T-helper 2 cell (primary cell): Measurements from ENCODE around the gene CCDC27.
A peak's percentile ranks its signal among the peaks of the same experiment; 100 is the strongest.

Experiments
- DNase-seq, 5 experiments: peaks; one replicate each; pipeline versions ENCODE4 v3.0.0 to v3.0.0-alpha.2; 2012 to 2022

Gene CCDC27

DNA sequence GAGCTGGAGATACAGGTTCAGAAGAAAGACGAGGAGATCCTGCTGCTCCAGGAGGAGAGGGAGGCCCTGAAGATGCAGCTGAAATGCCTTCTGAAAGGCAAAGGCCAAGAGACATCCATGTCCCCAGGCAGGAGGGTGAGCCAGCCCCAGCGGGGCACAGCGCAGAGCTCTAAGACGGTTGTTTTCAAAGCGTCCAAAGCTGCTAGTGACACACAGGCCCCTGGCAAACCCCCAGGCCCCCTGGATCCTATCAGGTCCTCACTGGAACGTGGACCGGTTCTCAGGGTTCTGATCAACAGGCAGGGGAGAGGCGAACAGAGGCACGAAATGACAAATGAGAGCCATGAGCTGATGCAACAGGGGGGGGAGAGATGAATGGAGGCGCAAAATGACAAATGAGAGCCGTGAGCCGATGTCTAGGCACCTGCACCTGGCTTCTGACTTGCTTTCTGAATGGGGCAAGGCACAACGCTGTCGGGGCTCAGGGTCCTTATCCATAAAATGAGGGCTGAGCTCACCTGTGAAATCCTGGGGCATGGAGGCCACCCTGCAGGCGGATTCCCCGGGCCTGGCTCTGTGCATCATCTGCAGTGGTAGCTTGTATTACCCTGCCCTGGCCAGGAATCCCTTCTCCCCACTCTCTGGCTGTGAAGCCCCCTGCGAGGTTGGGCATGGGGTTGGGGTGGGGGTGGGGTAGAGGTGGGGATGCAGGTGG is 9.2 kb downstream of the CCDC27 start:
- DNase-seq: no peak

DNA sequence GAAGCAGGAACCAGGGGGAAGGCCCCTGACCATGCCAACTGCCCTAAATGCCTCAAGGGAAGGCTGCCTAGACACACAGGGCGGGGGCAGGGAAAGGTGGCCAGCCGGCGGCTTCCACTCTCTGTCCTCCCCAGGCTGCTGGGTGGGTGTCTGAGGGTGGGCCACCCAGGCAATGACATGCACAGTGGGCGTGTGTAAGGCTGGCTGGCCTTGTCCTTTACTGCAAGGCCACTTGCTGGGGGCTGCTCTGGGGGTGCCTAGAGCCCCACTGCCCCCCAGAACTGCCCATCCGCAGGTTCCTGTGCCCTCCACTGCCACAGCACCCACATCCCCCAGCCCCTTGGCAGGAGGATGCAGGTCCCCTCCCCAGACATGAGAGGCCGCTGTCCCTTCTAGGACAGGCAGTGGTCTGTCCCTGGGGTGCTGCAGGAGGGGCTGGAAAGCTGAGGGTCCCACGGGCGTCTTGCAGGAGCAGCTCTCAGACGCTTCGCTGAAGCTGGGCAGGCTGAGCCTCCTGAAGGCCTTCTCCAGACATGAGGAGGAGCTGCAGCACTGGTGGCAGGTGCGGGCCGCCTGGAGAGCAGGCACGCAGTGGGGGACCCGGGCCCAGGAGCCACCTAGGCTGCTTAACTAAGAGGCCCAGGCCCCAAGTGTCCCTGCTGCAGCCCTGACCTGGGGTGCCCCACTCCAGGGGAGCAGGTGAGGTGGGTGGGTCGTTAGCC is 10.1 kb downstream of the CCDC27 start:
- no peak for DNase-seq

DNA sequence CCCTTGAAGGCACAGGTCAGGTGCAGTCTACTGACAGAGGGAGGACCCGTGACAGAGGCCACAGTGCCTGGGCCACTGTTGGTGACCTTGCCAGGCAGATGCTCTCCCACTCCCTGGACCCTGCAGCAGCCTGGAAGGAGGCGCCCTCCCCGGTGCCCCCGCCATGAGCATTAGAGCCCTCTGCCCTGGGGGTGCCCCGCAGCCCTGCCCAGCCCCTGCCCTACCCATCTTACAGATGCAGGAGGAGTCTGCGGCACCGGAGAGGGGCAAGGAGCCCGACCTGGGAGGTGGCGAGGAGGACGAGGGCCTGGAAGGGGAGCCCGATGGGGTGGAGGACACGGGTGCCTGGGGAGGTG is 10.6 kb downstream of the CCDC27 start:
- DNase-seq: no peak

DNA sequence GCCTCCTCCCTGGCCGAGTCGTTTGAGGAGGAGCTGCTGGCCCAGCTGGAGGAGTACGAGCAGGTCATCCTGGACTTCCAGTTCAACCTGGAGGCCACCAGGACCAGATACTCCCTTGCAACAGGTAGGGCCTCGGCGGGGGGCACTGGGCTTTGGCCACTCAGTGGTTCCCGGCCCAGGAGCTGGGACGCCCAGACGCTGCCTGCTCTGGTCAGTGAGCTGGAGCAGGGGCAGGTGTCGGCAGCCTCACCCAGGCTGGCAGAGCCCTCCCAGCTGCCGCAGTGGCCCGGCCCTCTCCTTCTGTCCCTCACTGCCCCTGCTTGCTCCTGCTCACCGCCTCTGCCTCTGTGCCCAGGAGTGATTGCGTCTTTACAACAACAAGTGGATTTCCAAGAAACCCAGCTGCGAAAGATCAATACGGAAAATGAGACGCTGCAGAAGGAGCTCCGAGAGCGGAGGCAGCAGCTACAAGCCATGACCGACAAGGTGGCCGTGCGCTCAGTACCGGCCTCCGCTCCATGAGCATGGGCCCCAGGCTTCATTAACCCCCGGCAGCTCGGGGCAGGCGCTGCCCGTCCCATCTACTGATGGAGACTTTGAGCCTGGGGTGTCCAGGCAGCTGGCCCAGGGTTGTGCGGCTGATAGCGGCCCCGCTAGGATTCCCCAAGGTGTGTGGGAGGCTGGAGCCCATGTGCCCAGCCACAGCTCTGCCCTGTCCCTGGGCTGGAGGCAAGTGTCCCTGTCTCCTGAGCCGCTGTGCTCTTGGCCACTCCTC is 11.3 kb downstream of the CCDC27 start:
- no peak for DNase-seq

DNA sequence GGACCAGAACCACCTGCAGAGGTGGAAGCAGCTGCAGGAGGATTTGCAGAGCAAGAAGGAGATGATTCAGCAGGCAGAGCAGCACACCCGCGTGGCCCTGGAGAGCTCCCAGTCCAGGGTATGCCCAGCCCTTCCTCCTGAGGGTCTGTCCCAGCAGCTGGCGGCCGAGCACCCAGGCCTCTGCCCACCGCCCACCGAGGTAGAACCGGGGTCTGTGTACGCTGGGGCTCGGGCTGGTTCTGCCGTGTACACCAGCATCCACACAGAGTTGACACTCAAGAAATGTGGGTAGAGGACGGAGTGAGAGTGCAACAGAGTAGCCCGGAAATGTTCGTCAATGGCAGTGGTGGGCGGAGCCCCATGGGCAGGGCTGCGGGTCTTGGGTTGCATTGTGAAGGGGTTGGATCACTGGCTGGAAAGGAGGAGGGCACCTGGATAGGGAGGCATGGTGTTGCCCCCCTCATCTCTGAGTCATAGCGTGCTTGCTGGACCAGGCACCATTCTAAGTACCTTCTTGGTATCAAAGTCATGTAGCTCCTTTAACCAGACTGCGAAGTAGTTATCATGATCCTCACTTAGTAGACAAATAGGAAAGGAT is 15.2 kb downstream of the CCDC27 start:
- DNase-seq: no peak

DNA sequence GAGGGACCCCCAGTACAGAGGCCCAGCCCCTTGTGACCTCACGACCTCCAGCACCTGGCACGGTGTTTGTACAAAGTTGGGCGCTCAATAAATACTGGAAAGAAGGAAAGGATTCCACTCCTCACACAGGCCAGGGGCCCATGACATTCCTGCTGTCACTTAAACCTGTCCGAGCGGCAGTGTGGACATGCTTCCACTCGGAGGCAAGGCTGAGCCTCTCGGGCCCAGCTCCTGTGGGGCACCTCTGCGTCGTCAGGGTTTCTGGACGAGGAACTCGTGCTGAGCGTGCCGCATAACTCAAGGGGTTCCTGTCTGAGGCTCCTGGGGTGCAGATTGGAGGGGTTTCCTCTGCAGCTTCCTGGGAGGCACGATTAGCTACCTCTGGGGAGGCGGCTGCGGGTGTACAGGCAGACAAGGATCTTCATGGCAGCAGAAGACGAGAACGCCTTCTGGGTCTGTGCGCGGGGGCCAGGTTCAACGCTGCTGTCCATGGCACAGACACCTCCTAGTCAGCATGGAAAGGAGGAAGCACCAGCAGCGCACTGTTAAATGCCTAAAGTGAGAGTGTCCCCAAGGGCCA is 16.7 kb downstream of the CCDC27 start:
- DNase-seq: no peak

DNA sequence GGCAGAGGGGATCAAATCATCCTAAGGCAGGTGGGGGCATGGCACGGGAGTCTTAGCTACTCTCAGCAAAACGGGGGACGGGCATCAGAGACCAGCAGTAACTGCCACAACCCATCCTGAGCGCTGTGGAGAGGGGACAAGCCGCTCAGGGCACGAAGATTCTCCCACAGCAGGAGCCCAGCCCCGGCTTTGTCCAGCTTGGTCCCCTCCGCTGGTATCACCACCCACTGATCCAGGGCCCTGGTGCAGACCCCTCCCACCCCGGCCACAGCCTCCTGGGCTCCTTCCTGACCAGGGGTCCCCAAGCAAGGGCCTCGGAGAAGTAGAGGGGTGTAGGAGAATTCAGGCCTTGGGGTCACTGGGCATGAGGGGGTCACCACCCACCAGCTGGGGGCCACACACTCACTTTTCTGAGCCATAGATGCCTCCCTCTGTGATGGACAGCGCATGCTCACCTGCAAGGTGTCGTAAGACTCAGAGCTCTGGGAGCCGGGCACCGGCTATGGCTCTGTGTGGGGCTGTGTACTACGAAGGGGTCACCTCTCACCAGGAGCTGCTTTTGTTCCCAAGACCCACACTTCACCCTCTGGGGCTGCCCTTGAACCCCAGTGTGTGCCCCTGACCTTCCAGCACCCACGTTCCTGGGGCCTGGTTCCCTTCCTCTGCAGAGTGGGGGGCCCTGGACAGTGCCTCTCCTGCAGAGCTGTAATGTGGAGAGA is 18.0 kb downstream of the CCDC27 start:
- no peak for DNase-seq

DNA sequence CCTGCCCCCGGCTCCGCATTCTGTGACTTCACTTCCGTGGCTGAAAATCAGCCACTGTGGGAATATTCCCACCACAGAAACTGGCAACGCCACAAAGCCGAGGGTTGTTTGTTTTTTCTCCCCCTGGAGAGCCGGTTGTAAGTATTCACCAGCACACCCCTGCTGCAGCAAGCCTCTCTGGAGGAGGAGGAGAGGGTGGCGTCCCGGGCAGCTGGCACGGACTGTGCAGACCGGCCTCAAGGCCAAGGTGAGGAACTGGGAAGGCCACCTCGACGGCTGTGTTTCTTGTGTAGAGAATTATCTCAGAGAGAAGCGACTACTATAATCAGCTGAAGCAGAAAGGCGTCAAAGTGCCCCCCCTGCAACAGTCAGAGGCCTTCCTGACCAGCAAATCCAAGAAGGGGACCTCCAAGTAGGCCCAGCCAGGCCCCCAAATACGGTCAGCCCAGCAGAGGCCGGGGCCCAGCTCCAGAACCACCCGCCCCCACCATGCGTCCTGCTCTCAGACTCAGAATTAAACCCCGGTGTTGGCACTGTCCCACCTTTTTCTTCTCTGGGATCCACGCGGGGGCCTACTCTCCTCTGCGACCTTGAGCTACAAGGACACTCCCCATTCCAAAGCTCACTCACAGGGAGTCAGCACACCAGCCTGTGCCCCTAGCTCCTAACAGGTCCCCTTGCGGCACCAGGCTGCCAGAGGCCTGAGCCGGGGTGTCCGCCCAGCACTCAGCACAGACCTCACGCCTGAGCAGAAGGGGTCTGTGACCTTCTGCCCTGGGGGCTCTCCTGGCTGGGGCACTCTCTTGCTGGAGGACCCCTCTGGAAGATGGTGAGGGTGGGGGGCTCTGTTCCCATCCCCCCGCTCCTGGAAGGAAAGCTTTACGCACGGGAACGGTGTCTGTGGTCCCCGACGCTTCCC is 19.1 kb downstream of the CCDC27 start:
- no peak for DNase-seq

DNA sequence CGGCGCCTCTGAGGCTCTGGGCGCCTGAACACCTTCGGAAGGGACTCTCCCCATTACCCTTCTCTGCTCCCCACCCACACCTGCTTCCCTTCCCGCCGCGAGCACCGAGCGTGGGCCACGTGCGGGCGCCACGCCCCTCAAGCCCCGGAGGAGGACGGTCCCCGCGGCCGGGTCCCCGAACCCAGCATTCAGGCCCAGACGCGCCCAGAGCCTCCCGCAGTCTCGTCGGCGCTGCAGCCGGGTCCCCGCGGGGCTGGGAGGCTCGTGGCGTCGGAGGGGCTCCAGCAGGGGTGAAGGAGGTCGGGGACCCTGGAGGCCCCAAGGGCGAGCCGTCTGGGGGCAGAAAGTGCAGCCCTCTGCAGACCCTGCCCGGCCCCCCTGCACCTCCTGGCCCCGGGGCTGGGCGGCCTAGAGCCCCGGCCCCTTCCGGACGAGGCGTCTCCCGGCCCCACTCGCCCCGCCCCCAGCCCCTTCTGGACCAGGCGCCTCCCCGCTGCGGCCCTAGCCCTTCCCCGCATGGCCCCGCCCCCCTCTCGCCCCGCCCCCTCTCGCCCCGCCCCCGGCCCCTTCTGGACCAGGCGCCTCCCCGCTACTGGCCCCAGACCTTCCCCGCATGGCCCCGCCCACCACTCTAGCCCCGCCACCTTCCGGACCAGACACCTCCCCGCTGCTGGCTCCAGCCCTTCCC is 19.9 kb downstream of the CCDC27 start:
- DNase-seq: peak; percentile 70 to 87 (median 79)

DNA sequence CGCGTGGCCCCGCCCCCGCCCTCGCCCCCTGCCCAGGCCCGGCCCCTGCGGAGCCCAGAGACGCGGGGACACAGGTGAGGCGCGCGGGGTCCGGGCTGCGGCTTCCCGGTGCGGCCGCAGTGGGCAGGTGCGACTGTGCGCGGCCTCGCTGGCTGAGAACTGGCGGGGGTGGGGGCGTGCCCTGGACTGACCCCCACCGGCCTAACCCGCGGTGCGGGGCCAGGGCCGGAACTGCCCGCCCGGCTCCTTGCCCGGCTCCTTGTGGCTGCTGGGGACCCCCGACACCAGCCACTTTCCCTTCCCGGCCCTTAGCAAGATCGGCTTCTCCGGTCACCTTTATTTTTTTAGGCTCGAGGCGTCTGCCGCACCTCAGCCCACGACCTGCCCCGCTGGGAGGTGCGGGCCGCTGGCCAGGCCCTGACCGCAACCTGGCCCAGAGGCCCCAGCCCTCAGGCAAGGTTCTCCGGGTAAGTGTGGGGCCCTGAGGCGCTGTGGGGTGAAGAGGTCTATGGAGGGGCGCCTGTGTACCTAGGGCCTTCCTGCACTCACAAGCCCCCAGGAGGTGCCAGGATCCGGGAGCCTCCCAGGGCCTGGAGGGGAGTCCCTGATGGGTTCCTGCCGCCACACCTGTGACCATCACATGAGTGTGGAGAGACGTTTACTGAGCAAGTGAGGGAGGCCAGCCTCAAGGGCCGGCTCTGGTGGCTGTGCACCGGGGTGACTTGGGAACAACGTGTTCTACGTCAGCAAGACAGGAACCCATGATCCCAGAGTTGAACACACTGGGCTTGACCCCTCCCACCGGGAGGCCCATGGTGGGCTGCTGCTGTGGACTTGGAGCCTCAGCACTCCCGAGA is 20.7 kb downstream of the CCDC27 start, which contains the start of gene SMIM1:
Gene SMIM1 (plus strand): TSS at position 35 of the 857 bp plus-strand sequence. CDS start 2,625 bp downstream, outside the sequence.
- DNase-seq: no peak

DNA sequence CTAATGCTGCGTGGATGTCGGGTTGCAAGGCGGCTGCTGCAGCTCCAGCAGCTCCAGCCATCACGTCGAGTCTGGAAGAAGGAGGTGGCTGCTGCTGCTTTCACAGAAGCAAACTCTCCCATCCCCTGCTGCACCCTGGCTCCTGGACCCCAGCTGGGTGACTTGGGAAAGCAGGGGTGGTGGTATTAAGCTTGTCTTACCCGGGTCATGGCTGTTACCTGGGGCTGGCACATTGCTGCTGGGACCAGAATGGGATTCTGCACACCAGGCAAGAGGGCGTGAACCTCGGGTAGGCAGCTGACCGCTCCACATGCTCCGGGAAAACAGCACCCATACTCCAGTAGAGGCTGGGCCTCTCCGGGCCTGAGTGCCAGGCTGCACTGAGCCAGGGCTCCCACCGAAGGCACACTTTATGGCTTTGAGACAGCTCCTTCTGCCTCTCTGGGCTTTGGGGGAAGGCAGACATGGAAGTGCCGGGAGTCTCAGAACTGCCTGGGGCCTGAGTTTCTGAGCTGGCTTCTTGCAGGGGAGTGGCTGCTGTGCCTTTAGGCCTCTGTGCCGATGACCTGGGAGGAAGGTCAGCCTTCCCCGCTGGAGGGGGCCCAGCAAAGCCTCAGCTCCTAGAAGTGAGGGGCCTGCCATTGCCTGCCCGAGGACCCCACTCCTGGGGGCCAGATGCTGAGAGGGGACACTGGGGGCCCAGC is 21.5 kb downstream of the CCDC27 start:
- DNase-seq: no peak

DNA sequence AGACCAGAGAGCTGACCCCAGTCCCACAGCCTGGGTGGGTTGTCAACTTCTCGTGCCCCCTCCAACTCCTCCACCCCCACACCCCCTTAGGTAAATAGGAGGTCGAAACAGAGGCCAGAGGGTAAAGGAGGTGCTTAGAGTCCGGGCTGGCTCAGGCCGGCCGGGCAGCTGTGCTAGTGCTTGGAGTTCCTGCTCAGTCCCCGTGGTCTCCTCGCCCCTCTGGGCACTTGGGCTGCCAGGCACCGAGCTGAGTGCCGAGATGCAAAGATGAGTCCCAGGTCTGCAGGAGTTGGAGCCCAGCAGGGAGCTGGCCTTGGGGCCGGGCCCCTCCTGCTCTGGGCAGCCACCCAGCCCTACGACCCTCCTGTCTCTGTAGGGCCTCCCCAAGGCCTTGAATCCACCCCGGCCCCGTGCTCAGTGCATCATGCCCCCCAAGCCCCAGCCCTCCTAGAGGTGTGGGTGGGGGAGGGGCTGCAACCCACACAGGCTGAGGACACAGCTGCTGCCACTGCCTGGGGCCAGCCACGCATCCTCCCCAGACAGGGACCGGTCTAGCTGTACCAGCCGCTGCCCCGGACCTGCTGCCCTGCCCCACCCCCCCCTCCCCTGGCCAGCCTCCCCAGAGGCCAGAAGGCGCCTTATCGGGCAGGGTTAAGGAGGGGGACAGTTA is 22.2 kb downstream of the CCDC27 start:
- no peak for DNase-seq

DNA sequence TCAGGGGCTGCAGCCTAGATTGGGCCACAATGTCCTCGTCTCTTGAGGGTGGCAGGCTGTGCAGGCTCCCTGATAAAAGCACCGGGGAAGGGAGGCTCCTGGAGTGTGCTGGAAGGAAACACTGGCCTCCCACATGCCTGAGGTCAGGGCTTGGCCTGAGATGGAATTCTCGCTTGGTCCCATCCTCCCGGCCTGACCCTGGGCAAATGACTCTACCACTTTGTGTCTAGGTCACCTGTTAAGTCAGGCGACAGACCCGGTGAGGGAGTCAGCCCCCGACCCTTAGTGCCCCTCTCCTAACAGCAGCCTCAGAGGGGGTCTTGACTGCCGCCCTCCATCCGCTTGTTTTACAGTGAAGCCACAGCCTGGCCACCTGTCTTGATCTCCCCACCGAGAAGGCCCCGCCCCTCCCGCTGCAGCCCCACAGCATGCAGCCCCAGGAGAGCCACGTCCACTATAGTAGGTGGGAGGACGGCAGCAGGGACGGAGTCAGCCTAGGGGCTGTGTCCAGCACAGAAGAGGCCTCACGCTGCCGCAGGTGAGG is 22.8 kb downstream of the CCDC27 start:
- no peak for DNase-seq

DNA sequence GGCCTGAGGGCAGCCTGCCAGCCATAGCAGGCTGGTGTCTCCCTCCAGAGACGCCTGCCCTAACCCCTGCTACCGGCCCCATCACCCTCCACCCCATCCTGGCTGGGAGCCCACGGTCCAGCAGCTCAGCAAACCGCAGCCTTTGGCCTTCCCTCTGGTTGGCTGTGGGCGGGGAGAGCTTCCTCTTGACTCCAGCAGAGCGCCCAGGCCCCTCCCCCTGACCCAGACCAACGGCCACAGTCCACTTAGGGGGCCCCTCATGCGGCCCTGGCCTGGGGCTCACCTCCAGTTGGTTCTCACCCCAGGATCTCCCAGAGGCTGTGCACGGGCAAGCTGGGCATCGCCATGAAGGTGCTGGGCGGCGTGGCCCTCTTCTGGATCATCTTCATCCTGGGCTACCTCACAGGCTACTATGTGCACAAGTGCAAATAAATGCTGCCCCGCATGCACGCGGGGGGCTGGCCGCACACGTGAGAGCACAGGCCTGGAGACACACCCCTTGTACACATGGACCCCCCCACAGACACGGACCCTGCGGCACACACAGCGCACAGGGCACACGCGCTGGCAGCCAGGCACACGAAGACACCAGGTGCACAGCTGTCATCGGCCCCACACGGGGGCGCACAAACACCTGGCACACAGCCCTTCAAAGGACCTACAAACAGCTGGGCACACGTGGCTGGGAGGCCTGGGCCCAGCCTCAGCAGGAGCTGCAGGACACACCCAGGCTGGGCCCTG is 23.4 kb downstream of the CCDC27 start:
- peak in 4 of 5 experiments; percentile 26 to 83 (median 34) for DNase-seq

DNA sequence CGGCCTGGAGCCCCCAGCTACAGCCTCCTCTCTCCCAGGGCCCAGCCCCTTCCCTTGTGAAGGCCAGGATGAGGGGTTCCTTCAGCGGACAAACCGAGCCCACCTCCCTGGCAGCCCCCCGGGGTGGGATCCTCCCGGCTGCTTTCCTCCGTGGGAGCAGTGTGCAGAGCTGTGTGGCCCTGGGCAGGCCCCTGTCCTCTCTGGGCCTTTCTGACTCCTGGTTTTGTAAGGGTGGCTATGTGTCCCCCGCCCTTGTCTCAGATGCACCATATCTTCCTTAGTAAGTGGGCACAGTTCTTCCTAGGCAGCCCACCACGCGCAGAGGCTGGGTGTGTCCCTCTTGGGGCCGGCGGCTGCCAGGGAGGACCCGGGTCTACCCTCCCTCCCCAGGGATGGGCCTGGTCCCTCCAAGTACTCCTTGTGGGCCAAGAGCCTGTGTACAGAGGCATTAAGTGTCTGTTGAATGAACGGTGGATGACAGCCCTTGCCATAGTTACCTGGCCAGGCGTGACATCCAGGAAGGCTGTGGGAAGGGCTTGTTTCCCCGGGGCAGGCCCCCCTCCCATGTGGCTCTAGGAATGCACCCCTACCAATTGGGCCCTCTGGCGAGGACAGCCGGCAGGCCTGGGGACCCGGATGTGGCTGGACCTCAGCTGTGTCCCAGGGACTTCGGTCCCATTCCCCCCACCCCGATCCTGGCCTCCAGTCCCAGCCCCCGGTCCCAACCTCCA is 24.1 kb downstream of the CCDC27 start:
- DNase-seq: no peak

DNA sequence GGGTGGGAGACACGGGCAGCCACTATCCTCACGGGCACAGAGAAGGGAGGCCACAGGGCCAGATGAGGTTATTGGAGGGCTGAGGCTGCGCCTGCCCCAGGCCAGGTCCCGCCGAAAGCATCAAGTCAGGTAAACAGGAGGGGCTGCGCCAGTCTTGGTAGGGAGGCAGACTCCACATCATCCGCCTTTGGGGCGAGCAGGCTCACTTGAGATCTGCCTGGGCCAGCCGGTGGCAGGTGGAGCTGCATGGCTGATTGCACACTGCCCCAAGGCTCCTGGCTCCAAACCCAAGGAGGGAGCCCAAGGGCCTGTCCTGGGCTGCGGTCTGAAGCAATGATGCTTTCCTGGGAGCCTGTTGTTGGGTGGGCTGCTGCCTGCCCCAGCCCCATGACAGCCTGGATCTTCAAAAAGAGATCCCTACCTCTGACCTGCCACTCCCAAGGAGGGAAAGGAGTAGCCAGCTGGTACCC is 24.9 kb downstream of the CCDC27 start:
- no peak for DNase-seq
